Endothelial cell of coronary artery (primary cell): Measurements from ENCODE around the gene PARD6B. TPM values are rescaled to one million over a fixed set of nuclear protein-coding genes. Genes with fewer than 3 reads are reported as not detected.

ENCODE experiments used
- total RNA-seq: library from RNA; depleted of rRNA; stranded (reverse); fragments of >200 nt; gene quantifications from 2 replicates; pipeline ENCODE4 v1.2.3, GENCODE V29; 2014

PARD6B gene
- 0.09 and 0.27 TPM in 2 replicates for total RNA-seq

GRCh38 chr20:50731055-50731929 lies at the start of gene PARD6B:
PARD6B (plus strand) TSS chr20:50731580; CDS start chr20:50731787, 207 bp downstream.

GRCh38 chr20:50690650-50691572 lies 40.5 kb upstream of the PARD6B start, which contains the start of gene RIPOR3:
RIPOR3 (minus strand) TSS chr20:50691542; CDS start chr20:50691128, 414 bp downstream.

GRCh38 chr20:50794846-50795634 lies 63.7 kb downstream of the PARD6B start, which contains the start of gene BCAS4:
BCAS4 (plus strand) TSS chr20:50795061; CDS start chr20:50795084, 23 bp downstream.

Other genes with a start within 250 kb of the PARD6B start
- 41.4 and 47.2 TPM in 2 replicates for gene PTPN1, start 221.2 kb upstream of the PARD6B start, total RNA-seq
- gene RIPOR3, start 40.0 kb upstream of the PARD6B start, total RNA-seq, result under 0.01 TPM in 2 replicates
- gene BCAS4, start 63.5 kb downstream of the PARD6B start, total RNA-seq, result 2.5 and 4.9 TPM in 2 replicates
- gene ADNP, start 199.9 kb downstream of the PARD6B start, total RNA-seq, result 23.8 and 32.2 TPM in 2 replicates
- 50.7 and 57.2 TPM in 2 replicates for gene DPM1, start 227.0 kb downstream of the PARD6B start, total RNA-seq
- 7.5 and 8.6 TPM in 2 replicates for gene MOCS3, start 227.2 kb downstream of the PARD6B start, total RNA-seq